Stimulated activated CD8-positive, alpha-beta memory T cell treated with anti-CD3 and anti-CD28 coated beads, Interleukin-7, amount 100 ng/mL, for 4 hours (primary cell): Measurements from ENCODE around the gene STX17.
"Not testable (repeated sequence)": the region's sequence is repeated elsewhere in the genome, so short reads cannot be mapped to it uniquely, and the experiment has no call there.

ENCODE experiments used
- DNase-seq, 2 donors: peaks; one replicate each; pipeline ENCODE4 v3.0.0-alpha.2; 2020; ENCODE audit warnings: low read depth in 2 of 2

Gene STX17

DNA sequence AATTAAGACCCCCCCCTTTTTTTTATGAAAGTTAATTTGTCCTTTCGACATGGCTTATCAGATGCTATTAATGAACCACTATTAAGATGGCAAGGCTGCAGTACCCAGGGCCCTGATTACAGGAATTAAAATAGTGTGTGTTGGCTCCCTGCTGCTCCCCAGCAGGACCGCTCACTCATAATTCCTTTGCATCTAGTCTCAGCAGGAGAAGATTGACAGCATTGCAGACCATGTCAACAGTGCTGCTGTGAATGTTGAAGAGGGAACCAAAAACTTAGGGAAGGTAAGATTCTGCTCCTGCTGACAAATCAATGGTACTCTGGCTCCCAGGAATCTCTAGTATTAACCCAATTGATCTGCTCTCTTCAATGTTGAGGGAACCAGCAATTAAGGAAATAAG, 61.0 kb downstream of the STX17 start:
- DNase-seq = no peak

DNA sequence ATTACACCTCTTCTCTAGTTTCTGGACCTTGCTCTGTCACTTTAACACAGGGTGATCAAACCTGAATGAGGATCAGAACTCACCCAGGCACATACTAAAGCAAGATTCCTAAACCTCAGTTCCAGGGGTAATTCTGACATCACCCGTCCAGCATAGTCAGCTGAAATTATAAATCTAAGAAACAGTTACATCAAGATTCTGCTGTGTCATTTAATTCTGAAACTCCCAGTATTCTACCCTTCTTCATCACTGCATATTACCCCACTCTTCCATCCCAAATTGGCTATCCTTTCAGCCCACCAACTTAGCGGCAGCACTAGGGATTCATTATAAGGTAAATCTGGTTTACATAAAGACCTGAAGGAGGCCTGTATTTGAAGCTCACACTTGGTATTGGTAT, 64.0 kb downstream of the STX17 start:
- no peak for DNase-seq

DNA sequence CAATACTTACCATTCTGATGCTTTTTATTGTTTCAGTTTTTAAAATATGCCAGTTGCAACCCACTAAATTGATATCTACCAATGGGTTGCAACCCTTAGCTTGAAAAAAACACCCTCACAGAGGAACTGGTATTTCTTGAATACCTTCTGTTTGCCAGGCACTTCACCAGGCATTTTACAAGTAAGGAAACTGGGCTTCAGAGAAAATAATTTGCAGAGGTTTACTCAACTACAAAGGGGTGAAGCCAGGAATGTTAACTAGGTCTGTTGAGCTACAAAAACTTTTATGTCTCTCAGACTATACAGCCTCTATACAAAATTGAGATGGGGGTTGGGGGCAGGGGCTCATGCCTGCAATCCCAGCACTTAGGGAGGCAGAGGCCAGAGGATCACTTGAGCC, 65.0 kb downstream of the STX17 start:
- no peak for DNase-seq

DNA sequence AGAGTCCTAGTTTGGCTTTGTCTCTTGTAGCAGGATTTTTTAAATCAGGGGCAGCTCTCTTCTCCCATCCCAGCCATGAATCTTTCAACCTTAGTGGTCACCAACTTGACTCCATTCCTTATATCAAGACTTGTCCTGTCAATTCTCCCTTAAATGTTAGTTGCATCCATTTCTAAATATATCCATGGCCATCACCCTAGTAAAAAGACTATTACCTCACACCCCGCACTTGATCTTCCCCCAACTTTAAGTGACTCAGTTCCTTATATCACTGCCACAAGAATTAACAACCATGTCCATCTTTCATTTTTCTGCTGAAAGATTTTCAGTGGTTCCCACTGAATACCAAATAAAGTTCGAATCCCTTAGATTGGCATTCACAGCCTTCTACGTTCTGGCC, 67.0 kb downstream of the STX17 start:
- DNase-seq = no peak

DNA sequence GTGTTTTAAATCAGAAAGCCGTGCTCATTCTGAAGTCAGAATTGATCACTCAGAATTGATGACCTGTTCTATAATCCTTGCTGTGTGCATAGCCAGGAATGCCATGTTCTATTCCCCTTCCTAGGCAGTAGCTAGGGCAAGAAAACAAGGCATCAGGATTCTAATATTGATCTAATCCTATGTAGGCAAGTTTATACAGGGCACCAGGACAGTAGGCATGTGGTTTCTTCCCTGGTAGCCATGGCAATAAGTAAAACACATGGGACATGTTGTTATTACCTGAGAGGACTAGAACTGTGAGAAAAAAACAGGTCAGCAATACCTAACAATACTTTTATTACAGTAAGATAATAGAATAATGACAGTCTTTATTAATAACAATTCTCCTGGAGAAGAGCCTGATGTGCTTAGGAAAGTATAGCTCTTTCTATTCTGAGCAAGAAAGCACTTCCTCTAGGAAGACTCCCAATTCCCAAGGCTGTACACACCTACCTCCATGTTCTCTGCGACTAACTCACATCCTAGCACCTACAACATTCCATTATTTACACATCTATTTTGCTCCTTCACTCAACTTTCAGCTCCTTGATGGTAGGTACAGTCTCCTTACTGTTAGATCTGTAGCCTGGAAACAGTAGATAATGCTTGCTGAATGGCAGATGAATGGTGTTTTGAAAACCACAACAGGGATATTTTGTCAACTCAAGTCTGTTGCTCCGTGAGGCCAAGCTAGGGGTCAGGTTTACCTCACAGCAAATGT, 70.8 kb downstream of the STX17 start:
- no peak for DNase-seq

DNA sequence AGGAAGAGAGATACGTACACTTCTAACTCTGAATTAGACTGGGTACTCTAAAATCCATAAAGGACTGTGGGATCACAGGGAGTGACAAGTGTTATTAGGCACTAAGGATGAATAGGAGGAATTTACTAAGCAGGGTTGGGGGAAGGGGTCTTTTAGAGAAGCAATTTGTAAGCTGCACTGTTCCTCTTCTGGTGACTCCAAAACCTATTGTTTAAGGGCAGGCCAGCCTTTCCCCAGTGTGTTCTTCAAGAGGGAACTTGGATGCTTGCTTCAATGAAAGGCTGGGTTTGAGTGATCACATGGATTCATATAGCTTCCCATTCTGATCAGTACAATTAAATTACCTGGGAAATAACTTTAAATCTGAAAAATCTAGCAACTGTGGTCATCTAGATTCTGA, 71.8 kb downstream of the STX17 start:
- no peak for DNase-seq

DNA sequence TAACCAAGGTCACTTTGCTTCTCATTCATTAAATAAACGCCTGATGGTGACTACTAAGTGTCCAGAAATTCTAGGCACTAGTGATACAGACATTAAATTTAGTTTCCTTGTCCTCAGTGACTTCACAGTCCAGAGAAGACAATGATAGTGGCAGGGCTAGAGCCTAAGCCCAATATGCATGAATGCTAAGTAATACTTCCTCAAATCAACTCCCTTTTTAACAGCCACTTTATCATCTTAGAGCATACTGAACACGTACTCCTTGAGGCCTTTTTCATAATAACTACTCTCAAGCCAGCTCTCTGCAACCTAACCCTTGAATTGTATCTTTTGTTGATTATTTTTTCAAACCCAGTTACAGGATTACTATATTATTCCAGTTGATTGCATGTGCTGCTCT, 74.1 kb downstream of the STX17 start:
- no peak for DNase-seq

DNA sequence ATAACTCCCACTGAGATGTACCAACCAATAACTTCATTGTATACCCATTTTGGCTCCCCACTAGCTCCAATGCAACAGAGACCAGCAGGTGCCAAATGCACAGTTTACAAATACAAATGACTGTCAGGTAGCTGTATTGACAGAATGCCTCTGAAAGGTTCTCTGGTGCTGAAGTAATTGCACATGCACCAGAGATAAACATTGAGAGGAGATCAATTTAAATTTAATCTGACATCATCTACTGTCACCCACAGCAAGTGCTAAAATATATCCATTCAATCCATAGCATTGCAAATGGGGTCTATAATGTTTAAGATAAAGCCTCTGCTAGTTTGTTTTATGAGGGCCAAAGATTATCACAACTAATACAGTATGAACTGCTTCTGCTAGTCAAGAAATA, 80.2 kb downstream of the STX17 start:
- no peak for DNase-seq

DNA sequence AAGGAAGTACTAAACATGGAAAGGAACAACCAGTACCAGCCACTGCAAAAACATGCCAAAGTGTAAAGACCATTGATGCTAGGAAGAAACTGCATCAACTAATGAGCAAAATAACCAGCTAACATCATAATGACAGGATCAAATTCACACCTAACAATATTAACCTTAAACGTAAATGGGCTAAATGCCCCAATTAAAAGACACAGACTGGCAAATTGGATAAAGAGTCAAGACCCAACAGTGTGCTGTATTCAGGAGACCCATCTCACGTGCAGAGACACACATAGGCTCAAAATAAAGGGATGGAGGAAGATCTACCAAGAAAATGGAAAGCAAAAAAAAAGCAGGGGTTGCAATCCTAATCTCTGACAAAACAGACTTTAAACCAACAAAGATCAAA, 84.1 kb downstream of the STX17 start:
- not testable (repeated sequence) for DNase-seq

DNA sequence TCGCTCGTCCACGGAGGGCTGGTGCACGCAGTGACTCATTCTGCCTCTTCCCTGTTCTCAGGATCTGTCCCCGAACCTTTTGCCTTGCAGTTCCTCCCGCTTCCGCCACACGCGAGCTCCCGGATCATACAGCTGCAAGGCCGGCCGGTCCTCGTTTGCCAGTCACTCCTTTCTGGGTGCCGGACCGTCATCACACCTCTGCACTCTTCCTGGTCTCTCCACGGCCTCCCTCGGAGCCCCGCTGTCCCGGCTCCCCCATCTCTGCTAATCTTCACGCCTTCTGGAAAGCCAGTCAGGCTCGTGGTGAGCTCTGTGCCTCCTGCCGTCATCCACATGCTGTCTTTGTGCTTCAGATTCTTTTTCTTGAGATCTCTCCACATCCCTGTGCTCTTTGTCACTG, 91.8 kb downstream of the STX17 start:
- DNase-seq = no peak

DNA sequence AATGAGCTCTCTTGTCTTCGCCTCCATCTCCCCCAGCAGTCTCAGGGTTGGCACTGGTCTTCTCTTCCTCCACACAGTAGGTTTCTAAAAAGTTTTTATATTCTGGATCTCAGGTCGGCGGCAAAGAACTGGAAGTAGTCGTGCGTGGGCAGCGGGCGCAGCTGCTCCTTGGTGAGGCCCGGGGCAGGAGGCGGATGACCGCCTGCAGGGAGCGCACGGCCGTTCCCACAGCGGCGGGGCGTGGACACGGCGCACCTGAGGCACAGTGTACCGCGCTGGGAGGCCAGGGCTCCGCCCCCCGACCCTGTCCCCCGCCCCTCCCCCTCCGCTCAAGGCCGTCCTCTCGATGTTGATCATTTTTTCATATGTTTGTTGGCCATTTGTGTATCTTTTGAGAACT, 92.4 kb downstream of the STX17 start:
- no peak for DNase-seq

DNA sequence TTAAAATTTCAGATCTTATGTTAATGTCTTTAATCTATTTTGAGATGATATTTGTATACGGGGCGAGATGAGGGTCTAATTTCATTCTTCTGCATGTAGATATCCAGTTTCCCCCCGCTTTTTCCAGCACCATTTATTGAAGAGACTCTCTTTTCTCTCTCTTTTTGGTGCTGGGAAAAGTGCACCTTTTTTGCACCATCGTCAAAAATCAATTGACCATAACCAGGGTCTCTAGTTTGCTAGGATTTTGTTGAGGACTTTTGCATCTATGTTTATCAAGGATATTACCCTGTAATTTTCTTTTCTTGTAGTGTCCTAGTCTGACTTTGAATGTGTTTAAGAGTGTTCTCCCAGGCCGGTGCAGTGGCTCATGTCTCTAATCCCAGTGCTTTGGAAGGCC, 93.3 kb downstream of the STX17 start:
- no peak for DNase-seq

DNA sequence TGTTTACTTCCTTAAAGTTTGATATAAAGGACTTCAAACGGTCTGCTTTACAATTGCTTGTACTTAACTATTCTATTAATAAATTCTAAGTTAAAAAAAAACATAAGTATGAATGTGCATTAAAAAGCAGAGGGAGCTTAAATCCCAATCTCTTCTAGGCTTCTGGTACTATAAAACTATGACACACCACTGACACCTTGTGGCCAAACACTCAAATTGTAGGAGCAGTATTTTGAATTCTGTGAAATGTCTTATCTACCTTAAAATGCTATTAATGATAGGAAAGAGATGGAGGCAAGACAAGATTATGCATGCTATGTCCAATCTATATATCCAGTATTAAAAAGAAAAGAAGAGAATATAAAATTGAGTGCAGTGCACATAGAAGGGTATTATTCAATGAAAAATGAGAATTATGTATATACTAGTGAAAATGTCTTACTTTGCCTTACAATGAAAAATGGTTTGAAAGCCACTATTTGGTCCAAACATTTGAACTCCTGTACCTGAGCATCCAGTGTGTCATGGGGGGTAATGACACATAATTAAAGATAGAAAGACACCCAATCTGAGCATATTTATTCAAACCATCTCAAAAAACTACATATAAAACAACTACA, 104.7 kb downstream of the STX17 start:
- peak in 1 of 2 donors; percentile 22 for DNase-seq

DNA sequence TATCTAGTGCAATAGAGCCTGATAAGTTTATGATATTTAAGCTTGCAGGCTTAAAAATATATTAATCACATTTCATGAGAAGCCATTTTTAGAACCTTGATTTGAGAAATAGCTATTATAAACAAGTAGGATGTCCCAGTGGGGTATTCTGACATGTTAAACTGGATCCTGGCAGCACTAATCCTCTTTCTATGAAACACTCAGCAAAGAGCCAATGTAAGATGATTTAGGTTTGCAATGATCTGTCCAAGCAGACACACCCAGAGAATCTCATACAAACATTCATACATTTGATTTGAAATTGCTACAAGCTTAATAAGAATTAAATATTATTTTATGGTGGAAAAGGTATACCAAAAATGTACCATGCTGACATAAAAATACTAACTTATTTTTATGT, 105.8 kb downstream of the STX17 start:
- DNase-seq = no peak

DNA sequence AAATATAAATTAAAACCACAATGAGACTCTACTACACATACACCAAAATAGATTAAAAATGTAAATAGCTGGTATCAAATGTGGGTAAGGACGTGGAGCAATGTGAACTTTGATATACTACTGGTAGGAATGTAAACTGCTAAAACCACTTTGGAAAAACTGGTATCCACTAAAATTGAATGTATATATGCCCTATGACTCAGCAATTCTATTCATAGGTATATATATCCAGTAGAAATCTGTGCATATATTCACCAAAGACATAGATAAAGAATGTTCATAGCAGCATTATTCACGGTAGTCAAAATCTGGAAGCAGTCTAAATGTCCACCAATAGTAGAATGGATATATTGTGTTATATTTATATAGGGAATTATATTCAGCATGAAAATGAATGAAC, 107.1 kb downstream of the STX17 start:
- DNase-seq = no peak

DNA sequence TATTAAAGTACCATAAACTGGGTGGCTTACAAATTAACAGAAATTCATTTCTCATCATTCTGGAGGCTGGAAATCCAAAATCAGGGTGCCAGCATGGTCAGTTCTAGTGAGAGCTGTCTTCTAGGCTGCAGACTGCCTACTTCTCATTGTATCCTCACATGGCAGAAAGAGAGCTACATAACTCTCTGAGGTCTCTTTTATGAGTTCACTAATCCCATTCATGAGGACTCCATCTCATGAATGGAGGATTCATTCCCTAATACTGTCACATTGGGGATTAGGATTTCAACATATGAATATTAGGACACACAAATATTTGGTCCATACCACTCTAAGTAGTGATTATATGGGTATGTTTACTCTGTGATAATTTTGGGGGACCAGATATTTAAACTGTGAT, 108.4 kb downstream of the STX17 start:
- no peak for DNase-seq

DNA sequence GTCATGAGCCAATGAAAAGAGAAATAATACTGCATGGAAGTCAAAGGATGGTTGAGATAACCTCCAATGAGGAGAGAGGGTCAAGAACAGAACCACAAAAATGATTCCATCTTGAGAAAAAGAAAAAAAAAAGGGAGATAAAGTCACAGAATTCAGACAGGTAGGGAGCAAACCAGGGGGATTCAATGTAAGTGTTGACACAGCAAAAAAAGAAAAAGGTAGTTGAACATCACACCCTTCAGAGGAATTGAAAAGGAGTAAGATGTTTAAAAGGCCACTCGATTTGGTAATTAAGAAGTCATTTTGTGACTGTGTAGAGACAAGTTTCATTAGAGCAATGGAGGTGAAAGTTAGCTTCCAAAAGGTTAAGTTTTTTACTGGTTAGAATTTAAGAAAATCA, 113.1 kb downstream of the STX17 start:
- DNase-seq = no peak
